HG02970 (cell line): ENCODE measurements around the gene BAIAP2L2.

Experiments used
- ATAC-seq: cut with Tn5 transposase; IDR thresholded peaks from one replicate; pipeline ENCODE4 v1.9.1; 2021; ENCODE audit warnings: mild to moderate bottlenecking, moderate library complexity, moderate number of reproducible peaks; ENCODE audit not compliant: unreplicated experiment, low FRiP score

The BAIAP2L2 gene

DNA sequence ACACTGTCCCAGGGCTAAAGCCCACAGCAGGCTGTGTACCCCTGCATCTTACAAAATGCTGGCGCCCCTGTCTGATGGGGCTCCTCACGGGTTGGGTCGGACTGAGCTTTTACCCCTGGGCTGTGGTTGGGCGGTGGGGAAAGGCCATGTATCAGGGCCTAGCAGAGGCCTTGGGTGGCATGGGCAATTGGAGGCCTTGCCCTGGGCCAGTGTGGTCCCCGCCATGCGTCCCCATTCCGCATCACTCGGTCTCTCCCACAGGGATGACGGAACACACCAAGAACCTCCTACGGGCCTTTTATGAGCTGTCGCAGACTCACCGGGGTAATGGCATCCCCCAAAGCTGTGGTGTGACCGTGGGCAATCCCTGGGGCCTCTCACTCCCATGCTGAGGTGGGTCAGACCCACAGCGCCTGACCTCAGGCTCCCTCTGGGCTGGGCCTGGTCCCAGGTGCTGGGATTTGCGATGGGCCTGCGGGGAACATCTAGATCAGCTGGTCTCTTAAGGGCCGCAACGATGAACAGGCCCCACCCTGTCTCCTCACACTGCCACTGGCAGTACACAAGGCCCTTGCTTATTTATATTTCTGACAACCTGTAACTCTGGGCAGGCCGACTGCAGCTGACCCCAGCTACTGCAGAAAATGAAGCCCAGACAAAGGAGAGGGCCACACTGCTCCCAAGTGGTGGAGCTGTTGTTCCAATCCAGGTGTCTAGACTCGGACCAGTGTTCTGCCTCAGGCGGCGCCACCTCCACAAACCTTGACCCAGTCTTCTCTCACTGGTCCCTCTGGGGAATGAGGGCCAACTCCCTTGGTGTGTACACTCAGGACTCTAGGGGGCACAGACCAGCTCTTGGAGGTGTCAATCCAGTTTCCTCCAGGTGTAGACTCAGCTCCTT is 38.8 kb downstream of the BAIAP2L2 start:
- no peak for ATAC-seq

DNA sequence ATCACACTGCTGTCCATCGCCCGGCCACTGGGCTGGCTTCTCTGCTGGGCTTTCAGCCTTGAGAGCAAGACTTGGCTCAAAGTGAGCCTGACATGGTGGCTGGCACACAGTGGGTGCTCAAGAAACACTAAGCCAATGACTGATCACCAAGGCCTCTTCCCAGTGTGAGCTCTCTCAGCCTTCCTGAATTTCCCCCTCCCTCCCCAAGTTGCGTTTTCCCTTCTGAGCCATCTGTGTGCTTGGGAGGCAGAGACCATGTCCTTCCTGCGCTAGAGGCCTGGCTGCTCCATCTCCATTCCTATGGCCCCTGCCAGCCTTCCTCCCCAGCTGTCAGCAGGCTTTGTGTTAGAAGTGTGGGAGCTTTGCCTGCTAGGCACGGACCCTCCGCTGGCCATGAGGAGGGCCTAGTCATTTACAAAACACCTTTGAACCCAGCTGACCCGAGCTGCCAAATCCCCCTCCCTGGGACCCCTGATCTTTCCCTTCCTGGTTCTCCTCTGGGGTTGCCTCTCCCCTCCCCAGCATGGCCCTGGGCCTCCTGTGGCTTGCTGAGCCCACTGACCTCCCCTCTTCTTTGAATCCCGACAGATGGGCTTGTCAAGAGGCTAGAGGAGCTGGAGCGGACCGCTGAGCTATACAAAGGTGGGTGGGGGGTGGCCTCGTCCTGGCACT is 40.1 kb downstream of the BAIAP2L2 start:
- ATAC-seq, result no peak

DNA sequence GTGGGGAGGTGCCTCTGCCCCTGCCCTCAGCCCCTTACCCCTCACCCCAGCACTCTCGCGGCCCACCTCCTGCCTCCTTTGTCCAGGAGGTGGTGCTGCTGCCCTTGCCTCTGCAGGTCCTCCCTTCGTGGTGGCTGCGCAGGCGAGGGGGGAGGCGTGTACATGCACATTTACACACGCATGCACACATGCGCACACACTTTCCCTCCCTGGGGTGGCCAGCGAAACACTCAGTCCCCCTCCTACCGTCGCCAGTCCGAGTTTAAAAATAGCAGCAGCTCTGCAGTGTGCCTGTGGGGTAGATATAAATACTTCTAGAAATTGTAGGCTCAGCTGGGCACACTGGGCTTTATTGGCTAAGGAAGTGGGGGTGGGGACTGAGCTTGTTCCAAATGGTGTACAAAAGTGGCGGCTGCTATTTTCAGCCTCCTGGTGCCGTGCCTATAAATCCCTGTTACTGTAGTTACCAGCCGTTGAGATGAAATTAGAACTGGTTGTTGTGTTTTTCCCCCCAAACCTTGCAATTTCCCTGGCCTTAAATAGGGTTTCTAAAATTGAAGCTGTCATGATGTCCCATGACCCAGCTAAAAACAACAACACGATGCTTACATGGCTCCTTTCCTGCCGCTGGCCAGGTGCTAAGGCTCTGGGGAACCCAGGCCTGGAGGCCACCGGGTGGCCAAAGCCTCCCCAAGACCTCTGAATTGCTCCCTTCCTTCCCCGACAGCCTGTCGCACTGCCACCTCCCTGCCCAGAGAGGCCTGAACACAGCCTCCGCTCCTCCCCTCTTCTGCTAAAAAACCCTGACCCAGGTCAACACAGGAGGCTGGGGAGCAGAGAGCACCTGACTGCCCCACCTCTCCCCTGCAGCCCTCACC is 40.9 kb downstream of the BAIAP2L2 start:
- no peak for ATAC-seq

DNA sequence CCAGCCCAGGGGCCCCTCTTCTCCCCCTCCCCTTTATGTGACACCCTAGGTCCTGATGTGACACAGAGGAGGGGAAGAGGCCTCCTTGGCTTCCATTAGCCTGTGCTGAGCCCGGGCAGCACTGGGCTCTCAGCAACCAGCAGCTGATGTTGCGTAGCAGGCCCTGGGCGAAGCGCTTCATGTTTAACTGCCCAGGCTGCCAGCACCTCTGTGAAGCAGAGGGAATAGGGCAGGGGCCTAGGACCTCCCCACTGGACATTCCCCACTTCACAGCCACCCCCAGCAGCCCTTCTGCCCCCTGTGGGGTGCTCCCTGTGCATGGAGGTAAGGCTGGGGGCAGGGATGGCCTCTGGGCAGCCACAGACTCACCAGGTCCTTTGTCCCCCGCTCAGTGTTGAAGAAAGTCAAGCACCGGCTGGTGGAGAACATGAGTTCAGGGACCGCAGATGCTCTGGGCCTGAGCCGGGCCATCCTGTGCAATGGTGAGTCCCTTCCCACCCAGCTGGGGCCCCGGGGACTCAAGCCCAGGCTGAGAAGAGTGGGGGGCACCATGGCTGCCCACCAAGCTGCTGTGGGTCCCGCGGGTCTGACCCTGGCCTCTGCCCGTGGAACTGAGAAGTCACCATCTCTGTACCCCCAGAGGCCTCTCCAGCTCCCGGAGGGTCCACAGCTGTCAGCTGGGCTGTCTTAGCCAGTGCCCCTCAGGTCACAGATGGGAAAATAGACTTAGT is 41.7 kb downstream of the BAIAP2L2 start:
- no peak for ATAC-seq

DNA sequence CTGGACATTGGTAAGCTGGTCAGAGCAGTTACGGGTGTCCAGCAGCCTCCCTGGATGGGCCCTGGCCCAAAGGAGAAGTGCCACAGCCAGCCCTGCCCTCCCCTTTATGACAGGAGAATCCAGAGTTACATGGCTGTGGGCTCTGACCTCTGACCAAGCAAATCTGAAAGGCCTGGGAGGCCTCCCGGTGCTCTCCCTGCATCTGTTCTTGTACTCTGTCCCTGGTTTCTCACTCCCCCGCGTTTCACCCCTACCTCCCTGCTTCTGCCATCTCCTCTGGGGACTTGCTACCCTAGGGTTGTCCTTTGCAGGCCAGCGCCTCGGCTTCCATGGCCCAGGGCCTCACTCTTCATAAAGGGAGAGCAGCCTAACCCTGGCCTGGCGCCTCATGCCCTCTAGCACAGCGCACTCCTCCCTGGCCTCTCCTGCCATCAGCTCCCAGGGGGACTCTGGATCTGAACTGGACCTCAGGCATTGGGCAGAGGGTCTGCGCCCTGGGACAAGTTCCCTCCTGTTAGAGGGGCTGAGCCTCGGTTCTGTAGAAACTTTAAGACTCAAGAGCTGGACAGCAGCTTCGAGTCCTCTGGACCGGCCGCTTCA is 42.6 kb downstream of the BAIAP2L2 start:
- no peak for ATAC-seq

DNA sequence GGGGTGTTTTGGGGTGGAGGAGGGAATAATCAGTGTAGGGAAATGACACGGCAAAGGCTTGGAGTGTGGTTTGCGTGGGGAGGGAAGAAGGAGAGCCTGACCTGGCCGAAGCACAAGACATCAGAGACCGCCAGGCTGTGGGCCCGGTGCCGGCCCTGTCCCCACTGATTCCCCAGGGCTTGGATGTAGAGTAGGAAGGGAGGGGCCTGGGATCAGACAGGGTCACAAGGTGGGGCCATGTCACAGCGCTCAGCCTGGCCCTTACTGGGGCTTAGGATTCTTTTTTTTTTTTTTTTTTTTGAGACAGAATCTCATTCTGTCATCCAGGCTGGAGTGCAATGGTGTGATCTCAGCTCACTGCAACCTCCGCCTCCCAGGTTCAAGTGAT is 43.5 kb downstream of the BAIAP2L2 start:
- no peak for ATAC-seq

DNA sequence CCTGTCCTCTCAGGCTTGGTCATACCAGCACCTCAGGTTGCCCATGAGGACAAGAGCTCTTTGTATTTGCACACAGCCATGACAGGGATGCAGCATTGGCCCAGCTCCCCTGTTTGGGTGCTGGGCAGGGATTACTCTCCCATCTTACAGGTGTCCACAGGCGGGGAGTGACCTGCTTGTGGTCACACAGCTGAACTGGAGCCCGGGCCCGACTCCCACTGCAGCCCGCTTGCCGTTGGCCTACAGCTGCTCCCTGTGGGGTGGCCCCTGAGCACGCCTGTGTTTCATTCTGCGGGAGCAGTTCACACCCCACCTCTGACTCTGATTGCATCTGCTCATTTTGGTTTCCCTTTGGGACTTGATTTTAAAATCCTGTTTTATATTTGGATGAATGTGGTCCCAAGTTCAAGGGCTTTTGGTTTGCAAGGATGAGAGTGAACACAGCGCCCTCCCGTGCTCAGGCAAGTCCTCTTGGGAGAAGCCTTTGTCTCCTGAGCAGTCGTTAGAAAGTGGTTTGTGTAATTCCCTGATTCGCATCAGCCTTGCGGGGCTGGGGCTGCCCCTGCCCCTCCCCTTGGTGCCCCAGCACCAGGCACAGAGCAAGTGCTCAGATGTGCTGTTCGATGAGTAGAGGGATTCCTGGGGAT is 44.0 kb downstream of the BAIAP2L2 start:
- no peak for ATAC-seq

DNA sequence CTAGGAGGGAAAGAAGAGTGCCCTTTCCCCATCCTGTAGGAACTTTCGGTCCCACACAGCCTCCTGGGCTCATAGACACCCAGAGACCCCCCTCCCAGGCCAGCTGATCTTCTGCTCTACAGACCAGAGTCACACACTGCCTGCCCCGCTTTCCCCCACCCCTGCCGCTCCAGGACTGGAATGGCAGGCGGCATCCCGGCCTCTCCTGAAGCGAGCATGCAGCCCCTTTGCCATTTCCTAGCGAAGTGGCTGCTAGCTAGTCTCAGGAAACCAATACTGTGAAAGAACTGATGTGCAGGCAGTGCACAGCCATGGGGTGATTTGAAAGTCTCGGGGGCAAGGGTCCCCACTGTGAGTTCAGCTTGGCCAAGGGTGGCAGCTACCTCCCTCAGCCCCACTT is 44.9 kb downstream of the BAIAP2L2 start:
- no peak for ATAC-seq

DNA sequence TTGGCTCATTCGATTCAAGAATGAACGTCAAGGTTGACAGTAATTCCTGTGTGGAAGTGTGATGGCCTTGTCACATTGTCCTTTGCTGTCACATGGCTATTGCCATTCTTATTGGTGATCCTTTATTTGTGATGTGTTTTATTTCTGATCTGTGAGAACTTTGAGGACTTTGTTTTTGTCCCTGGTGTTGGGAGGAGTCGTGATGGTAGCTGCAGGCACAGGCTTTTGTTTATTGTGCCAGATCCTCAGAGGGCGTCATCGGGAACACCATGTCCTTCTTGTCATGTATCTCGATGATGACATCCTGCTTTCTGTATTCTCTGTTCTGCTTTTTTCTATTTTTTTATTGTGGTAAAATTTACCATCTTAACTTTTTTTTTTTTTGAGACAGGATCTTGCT is 47.7 kb downstream of the BAIAP2L2 start:
- ATAC-seq, result no peak

DNA sequence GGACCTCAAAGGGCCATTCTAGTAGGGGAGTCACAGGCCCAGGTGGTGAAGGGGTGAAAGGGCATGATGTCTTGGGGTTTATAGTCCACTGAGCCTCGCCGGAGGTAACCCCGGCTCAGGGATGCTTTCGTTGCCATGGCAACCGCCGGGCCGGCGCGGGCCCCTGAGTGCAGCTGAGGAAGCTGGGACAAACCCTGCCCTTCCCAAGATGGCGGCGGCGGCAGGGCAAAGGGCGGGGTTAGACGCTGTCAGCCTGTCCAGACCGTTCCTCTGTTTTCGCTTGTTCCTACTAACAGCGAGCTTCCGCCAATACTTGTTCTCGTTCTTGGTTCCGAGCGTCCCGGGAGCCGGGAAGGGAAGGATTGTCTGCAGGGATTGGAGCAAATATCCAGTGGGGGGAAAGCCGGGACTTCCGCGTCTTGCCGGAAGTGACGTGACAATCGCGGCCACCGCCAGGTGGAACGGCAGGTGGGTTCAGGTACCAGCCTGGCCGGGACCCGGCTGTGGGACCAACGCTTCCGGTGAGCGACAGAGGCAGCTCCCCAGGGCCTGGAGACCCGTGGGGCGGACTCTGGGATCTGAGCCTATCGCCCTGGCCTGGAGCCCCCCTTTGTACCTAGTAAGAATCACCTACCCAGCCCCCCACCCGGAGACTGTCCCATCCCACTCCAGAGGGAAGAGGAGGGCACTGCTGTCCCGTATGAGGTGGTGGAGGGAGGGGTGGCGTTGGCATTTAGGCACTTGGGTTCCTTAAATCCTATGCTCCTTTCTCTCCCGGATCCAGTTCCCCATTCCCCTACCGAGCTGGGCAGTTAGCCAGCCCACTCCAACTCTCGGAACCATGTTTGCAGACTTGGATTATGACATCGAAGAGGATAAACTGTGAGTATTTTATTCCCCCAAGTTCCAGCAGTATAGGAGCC is 53.3 kb downstream of the BAIAP2L2 start, which contains the start of gene PICK1:
Gene PICK1 (plus strand): TSS at position 436 of the 923 bp plus-strand sequence. CDS start 406 bp downstream, at position 842.
- ATAC-seq, result no peak

DNA sequence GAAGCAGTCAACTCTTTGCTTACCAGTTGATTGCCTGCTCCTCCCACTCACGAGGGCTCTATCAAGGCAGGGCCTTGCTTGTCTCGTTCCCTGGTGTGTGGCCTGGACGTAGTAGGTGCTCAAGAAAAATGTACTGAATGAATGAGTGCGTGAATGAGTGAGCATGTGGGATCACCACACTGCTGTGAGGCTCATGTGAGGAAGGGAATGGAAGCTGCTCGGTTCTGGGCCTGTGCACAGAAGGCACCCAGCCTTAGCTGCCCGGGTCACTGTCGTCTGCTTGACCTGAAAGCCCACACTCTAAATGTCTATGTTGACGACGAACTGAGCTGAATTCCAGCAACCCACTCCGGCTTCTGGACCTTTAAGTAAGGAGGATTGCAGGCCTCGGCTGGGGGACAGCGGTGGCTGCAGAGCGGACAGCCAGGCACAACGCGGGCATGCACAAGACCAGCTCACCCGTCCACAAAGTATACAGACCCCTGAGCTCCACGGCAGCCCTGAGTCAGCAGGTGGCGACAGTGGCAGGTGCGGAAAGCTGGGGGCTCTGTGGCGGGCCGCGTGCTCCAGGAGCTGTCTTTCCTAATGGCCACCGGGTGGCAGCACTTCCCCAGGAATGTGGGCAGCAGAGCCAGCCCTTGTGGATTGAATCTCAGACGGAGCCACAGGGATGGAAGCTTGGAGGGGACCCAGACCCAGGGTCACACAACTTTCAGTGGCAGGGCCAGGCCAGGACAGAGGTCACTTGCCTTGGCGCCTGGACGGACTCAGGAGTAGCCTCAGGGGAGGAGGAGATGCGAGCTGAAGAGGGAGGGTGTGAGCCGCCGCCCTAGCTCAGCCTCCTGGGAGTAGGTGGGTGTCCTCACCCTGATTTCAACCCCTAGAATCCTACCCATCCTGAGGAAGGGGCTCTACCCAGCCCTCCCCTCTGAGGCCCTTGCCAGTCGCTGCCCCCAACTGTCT is 58.3 kb downstream of the BAIAP2L2 start:
- ATAC-seq, result peak; percentile 57

DNA sequence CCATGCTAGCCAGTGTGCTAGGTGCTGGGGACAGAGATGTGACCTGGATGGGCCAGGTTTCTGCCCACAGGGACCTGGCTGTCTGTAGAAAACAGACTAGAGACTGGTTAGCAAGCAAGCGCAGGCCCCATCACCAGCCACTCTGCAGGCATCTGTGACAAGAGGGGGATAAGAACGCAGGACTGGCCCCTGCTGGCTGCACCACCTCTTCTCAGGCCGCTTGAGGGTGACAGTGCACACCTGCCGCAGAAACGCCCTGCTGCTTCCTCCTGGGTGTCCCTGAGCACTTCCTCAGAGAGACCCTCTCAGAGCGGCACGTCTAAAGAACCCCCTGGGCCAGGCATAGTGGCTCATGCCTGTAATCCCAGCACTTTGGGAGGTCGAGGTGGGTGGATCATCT is 59.2 kb downstream of the BAIAP2L2 start:
- ATAC-seq, result no peak

DNA sequence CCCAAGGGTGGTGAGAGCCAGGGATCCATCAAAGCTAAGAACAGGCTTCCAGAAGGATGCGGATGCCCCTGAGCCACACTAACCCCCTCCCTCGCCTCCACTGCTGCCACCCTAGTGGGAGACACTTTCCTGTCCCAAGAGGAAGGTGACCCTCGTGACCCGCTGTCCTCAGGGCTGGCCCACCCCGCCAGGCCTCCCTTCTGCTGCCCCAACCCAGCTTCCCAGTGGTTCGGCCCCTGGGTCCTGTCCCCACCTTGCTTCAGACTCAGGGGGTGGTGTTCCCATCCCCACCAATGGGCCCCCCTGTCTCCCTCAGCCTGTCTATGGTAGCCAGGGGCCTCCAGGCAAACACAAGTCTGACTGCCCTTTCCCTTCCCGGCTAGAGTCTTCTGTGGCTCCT is 59.8 kb downstream of the BAIAP2L2 start:
- ATAC-seq, result no peak

DNA sequence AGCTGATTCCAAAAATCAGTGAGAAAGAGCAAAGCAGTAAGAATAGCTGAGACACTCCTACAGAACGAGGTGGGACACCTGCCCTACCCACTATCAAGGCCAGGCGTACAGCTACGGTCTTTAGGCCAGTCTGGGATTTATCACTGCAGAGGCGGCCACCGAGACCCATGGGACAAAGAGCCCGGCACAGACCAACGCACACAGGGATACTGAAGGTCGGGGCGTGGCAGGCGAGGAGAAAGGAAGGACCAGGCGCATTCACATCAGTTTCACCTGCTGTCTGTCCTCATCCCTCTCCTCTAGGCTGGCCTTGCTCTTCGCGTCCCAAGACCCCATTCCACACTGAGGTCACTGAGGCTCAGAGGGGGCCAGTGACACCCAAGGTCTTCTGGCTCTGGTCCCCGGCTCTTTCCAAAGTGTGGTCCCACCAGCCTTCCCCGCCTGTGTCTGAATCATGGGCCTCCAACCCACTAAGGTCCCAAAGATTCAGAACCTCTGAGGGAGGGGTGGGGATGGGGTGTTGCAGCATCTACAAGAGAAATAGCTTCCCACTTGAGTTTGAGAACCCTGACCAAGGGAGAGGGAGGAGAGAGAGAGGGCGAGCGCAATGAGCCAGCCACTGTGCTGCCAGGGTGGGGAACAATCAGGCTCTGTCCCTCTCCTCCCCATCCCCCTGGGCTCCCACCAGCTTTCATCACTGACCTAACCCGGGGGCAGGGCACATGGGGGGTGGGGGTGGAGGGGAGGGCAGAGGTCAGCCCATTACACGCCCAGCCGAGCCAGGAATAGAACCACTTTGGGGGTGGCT is 60.5 kb downstream of the BAIAP2L2 start:
- no peak for ATAC-seq

DNA sequence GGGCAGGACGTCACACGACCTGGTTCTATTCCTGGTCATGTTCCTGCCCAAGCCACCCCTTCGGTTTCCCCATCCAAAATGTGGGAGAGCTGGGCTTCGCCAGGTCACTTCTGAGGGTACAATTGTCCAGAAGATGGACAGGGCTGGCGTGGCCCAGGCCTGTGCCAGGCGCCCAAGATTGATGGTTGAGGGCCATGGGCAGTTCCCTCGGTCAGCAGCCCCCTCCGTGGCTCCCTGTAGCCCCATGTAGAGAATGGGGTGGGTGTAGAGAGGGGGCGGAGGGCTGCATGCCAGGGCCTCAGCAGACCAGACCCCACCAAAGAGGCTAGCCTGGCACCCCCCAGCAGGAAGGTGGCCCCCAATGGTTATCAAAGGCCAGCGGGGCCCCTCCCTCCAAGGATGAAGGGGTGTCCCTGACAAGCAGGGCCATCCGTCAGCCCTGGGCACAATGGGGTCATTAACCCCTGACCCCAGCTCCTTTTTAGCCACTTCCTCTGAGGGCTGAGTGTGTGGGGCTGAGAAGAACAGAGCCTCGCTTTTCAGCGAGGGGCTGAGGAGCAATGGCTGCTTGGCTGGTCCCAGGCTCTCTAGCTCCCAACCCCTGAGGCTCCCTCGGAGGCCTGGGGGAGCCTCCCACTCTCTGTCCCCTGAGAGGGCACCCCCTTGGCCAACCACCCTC is 64.3 kb downstream of the BAIAP2L2 start:
- ATAC-seq, result no peak
